22Rv1 (cell line): ENCODE measurements around the gene SMTNL1.

ENCODE experiments used
- H3K27ac ChIP-seq: fragments of 450-650 bp; 2 replicates; pipeline ENCODE4 v1.5.1; 2017
- ZFX ChIP-seq: fragments of 450-650 bp; IDR thresholded peaks from 2 replicates; pipeline ENCODE4 v1.6.1; 2017; ENCODE audit warnings: antibody characterized with exemption, borderline replicate concordance
- TF ChIP-seq, protein P1 (sequence below): fragments of 450-650 bp; IDR thresholded peaks from 2 replicates; pipeline ENCODE4 v1.5.1; 2017; ENCODE audit warnings: mild to moderate bottlenecking

Gene SMTNL1

DNA sequence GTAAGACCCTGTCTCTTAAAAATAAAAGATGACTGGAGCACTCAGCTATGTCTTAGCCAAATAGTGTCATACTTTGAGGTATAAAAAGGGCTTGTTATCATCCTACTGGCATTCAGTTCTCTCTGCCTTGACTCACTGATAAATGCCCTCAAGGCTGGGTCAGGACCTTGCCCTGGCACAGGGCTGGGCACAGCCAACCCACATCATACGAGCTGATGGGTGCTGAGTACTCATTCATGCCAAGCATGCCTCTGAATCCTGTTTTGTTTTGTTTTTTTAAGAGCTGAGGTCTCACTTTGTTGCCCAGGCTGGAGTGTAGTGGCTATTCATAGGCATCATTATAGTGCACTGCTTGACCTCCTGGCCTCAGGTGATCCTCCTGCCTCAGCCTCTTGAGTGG lies 1.9 kb downstream of the SMTNL1 start:
- TF ChIP-seq, protein P1, sequence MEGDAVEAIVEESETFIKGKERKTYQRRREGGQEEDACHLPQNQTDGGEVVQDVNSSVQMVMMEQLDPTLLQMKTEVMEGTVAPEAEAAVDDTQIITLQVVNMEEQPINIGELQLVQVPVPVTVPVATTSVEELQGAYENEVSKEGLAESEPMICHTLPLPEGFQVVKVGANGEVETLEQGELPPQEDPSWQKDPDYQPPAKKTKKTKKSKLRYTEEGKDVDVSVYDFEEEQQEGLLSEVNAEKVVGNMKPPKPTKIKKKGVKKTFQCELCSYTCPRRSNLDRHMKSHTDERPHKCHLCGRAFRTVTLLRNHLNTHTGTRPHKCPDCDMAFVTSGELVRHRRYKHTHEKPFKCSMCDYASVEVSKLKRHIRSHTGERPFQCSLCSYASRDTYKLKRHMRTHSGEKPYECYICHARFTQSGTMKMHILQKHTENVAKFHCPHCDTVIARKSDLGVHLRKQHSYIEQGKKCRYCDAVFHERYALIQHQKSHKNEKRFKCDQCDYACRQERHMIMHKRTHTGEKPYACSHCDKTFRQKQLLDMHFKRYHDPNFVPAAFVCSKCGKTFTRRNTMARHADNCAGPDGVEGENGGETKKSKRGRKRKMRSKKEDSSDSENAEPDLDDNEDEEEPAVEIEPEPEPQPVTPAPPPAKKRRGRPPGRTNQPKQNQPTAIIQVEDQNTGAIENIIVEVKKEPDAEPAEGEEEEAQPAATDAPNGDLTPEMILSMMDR: no peak
- no peak for TF ChIP-seq ZFX
- no peak overlapping the region for H3K27ac ChIP-seq

DNA sequence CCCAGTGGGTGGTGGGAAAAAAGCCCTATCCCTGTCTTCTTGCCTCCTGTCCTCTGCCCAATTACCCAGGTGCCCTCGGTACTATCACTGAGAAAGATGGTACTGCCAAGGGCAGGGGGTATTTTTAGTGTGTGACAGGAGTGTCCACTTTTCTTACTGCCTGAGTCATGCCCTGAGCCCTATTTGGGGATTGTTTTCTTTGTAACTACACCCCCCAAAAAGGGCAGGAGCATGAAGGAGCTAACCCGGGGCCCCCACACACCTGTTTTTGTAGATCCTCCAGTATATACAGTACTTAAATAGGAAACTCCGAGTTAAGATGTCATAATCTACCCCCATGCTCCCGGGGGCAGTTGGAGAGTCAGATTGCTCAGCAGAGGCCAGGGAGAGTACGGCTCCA lies 3.8 kb downstream of the SMTNL1 start:
- TF ChIP-seq ZFX: no peak
- TF ChIP-seq, protein P1: no peak
- no peak overlapping the region for H3K27ac ChIP-seq

DNA sequence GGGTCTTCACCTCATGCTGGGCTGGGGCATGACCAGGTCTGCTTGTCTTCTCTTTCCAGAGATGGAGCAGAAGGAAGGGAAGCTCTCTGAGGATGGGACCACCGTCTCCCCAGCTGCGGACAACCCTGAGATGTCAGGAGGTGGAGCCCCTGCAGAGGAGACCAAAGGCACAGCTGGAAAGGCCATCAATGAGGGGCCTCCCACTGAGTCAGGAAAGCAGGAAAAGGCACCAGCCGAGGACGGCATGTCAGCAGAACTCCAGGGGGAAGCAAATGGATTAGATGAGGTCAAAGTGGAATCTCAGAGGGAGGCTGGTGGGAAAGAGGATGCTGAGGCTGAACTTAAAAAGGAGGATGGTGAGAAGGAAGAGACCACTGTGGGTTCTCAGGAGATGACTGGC lies 5.2 kb downstream of the SMTNL1 start:
- no peak overlapping the region for H3K27ac ChIP-seq
- TF ChIP-seq, protein P1: no peak
- TF ChIP-seq ZFX: no peak

DNA sequence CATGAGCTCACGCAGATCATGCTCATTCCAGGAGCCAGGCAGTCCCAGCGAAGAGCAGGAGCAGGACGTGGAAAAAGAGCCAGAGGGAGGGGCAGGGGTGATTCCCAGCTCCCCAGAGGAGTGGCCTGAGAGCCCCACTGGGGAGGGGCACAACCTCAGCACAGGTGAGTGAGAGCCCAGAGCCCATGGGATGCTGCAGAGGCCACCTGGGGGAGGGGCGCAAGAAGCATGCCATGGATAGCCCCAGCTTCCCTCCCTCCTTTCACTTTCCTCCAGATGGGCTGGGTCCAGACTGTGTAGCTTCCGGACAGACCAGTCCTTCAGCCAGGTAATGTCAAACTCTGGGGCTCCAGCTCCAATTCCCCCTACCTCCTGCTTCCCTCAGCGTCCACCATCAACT lies 6.2 kb downstream of the SMTNL1 start:
- no peak for TF ChIP-seq ZFX
- H3K27ac ChIP-seq: no peak overlapping the region

DNA sequence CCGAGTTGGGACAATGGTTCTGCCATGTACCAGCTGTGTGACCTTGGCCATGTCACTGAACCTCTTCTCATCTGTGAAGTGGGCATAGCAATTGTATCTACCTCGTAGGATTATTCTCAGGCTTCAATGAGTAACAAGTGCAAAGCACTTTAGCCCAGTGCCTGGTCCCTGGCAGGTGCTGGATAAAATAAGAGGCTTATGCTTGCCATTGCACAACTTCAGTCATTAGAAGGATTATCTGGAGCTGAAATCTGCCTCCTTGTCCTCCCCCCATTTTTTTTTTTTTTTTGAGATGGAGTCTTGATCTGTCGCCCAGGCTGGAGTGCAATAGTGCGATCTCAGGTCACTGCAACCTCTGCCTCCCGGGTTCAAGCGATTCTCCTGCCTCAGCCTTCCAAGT lies 7.2 kb downstream of the SMTNL1 start:
- H3K27ac ChIP-seq: no peak overlapping the region
- TF ChIP-seq ZFX: no peak
- TF ChIP-seq, protein P1: no peak

DNA sequence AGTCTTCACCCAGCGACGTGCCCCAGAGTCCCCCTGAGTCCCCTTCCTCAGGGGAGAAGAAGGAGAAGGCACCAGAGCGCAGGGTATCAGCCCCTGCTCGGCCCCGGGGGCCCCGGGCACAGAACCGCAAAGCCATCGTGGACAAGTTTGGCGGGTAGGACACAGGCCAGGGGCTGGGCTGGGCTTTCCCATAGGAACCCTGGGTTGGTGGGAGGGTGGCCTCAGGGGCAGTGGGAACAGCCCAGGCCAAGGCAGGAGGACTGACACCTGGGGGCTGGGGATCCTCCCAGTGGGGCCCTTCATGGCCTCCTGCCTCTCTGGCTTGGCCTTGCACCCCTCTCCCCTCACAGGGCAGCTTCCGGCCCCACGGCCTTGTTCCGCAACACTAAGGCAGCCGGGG lies 8.5 kb downstream of the SMTNL1 start:
- no peak overlapping the region for H3K27ac ChIP-seq
- TF ChIP-seq, protein P1: no peak
- TF ChIP-seq ZFX: no peak

DNA sequence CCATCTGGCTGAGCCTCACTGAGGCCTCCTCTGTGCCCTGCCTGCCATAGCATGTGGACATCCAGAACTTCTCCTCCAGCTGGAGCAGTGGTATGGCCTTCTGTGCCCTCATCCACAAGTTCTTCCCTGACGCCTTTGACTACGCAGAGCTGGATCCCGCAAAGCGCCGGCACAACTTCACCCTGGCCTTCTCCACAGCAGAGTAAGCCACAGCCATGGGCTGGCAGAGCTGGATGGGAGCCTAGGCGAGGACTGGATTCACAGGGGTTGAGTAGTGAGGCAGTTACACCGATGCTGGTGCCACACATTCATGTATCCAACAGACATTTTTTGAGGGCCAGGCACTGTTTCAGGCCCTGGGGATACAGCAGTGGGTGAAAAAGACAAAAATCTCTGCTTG lies 9.1 kb downstream of the SMTNL1 start:
- H3K27ac ChIP-seq: no peak overlapping the region

More for the DNA sequence above, 9.1 kb downstream of the SMTNL1 start:
- TF ChIP-seq ZFX: no peak
- TF ChIP-seq, protein P1: no peak
